Activated CD4-positive, alpha-beta T cell treated with anti-CD3 and anti-CD28 coated beads, Interleukin-2, amount 50 U/mL, for 4 hours (primary cell): ENCODE results near the gene ZFX.

ENCODE experiments used
- DNase-seq, 2 experiments: peaks; one replicate each; pipeline ENCODE4 v3.0.0-alpha.2; 2020

The ZFX gene

DNA sequence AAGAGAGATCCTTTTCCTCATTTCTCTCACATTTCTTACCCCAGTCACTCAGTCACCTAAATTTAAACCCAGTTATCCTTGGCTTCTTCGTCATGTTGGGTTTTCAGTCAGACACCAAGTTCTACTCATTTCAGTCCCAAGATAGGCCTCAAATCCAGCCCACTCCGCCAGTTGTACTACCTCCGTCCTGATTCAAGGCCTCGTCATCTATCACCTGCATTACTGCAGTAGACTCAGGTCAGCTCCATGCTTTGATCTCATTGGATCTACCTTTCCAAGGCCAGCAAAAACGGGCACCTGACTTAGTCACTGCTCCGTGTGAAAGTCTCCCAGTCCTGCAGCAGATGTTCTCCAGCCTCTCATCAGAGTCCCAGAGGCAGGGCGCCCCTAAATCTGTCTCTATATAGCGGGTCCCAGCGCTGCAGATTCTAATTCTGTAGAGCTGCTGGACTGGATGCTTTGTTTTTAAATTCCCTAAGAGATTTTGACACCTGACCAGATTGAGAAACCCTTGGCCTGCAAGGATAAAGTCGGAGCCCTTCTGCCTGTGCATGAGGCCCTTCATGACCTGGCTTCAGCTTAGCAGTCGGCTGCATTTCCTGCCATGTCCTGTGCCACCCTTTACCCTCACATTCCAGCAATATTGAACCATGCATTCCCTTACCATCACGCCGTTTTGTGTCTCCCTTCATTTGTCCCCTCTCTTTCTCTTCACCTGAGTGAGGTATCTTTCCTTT, 53.7 kb downstream of the ZFX start:
- DNase-seq = no peak

DNA sequence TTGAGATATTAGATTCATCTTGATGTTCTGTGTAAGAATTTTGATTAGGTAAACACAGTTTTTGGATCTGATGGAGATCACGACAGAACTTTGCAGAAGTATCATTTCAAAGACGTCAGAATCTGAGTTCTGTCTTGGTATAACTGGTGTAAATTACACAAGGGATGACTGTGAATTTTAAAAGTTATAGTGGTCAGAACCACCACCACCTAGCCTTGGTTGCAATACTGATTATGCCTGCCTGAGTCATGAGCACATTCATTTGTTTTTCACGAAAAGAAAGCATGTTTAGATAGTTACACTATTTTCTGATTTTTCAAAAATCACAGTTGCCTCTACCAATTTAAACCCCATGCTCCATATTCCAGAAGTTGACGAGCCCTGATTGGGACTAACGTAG, 54.8 kb downstream of the ZFX start:
- no peak for DNase-seq

DNA sequence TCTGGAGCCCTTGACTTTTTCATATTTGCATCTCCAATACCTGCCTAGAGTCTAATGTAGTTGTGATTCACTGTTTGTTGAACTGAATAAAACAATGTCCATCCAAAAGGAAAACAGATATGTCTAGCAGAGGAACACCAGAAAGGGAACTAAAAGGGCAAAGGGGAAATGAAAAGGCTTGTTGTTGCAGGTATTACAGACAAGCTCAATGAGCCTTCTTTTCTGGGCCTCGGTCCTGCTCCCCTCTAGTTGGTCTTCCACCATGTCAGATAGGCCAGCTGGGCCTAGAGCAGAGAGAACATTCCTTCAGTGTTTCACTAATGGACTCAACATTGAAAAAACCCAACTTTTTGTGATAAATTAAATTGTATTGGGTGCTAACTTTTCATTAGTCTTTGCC, 55.4 kb downstream of the ZFX start:
- DNase-seq = no peak

DNA sequence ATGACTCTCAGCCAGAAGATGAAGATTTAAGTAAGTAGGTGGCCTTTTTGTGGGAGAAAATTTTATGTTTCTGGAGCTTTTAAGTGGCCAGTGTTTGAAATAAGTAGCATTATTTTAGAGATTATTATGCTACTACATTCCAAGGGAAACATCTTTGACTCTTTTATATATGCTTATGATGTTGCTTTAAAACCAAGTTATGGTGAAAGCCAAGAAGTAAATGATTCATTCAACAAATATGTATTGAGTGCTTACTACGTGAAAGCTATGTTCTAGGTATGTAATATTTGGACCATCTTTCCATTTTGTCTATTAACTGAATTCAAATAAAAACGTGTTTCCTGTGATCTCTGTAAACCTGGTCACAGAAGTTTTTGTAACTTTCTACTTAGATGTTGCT, 58.3 kb downstream of the ZFX start:
- DNase-seq = no peak

DNA sequence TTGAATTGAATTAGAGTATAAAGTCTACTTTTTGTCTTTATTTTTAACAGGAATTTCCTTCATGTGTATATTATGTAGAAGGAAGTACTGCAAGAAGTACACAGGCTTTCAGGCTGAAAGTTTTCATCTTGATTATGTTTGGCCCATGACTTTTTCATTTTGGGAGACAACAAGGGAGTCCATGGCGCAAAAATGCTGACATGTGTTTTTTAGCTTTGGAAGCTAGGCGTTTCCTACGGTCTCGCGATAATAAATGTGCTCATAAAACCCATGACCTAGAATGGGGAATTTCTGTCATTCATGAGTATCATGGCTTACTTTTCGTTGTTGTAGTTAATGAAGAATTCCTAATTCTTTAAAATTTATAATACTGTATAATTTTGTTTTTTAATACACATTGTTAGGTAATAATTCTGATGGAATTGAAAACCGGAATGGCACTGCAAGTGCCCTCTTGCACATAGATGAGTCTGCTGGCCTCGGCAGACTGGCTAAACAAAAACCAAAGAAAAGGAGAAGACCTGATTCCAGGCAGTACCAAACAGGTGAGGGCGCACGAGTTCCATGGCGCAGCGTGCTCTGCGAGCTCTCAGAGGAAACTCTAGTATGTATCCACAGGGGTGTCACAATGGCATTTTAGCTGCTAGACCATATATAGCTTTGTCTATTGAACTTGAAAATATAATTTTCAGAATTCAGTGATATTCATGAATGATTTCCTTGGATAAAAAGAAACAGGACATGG, 59.1 kb downstream of the ZFX start:
- DNase-seq = no peak

DNA sequence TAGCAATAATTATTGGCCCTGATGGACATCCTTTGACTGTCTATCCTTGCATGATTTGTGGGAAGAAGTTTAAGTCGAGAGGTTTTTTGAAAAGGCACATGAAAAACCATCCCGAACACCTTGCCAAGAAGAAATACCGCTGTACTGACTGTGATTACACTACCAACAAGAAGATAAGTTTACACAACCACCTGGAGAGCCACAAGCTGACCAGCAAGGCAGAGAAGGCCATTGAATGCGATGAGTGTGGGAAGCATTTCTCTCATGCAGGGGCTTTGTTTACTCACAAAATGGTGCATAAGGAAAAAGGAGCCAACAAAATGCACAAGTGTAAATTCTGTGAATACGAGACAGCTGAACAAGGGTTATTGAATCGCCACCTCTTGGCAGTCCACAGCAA, 60.7 kb downstream of the ZFX start:
- DNase-seq = no peak

DNA sequence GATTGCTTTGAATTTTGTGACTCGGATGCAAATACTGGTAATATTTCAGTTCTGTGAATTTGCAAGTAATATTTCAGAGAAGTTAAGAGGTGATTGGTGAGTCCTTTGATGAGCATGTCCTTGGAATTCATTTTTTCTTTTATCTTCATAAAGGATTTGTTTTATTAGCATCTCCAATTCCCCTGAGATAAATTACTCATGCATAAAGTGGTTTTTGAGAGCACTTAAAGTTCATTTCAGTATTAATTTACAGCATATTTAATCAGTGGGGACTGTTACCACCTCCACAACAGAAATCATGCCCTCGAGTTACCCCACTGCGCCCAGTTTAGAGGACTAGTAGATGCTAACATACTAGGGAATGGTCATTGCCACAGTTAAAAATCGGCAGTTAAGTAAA, 65.0 kb downstream of the ZFX start:
- no peak for DNase-seq

DNA sequence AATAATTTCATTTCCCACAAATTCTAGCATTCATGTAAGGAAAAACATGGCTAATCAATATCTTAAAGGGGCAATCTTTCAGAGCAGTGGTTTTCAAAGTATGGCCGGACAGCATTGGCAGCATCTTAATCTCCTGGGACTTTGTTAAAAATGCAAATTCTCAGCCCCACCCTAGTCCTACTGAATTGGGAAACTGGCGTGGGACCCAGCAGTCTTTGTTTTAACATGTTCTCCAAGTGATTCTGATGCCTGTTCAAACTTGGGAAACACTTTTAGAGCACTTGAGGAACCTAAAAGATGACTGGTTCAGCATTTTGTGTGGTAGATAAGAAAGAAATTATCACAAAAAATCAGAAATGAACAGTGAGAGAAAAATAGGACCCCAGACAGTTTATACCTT, 65.7 kb downstream of the ZFX start:
- DNase-seq = no peak

DNA sequence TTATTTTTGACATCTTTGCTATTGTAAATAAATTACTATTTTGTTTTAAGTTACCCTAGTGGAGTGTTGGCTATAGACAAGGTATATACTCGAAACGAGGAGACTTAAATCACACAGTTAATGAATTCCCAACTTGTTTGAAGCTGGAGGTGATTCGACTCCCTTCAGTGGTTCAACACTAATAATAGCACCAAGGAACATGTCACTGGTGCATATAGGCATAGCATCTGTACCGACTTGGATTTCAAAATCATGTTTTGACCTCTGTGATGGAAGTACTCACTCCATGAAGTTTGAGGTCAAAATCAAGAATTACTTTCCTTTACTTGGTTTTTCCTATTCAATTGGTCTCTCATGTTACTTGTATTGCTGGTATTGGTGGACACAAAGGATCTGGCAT, 66.5 kb downstream of the ZFX start:
- no peak for DNase-seq

DNA sequence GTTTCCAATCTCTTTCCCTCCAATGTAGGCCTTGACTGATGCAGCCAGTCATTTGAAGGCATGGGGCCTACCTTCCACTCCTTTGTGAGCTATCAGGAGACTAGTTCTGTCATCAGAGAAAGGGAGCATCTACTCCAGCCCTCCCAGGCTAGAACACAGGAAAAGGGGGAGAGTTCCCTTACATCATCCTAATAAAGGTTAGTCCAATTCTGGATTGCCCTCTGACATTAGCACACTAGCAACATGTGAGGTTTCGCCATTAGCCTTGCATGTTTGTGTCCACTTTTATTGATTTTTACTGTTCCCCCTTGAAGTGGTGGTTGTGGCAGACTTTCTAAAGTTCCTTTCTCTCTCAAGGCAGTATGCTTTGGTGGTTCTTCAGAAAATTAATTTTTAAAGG, 67.3 kb downstream of the ZFX start:
- DNase-seq = no peak

DNA sequence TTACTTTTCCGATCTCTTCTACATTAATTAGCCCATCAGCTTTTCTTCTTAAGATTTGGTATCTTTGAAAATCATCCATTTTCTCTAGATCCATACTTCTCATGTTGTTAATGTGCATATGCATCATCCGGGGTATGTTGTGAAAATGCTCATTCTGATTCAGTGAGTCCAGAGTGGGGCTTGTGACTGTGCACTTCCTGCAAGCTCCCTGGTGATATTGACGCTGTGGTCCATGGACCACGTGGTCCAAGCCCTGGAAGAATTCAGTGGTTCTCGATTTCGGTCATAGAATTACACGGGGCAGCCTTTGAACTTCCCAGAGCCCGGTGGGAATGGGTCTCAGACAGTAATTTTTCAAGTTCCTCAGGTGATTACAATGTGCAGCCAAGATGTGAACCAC, 69.8 kb downstream of the ZFX start:
- no peak for DNase-seq

DNA sequence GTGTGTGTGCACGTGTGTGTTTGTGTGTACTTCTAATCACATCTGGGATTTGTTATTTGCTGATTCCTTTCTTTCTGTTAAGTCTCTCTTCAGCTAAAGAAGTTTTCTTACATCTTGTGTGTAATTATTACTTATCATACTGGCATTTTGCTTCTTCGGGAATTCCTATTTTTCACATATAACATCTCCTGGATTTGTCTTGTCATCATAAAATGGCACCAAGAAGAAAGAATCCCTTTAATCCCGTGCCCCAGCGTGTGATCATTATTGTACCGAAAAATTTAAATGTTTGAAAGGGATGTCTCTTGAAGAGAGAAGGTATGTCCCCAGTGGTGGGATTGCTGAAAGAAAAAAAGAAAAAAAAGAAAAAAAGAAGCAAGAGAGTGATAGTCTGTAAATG, 72.3 kb downstream of the ZFX start:
- DNase-seq = no peak

DNA sequence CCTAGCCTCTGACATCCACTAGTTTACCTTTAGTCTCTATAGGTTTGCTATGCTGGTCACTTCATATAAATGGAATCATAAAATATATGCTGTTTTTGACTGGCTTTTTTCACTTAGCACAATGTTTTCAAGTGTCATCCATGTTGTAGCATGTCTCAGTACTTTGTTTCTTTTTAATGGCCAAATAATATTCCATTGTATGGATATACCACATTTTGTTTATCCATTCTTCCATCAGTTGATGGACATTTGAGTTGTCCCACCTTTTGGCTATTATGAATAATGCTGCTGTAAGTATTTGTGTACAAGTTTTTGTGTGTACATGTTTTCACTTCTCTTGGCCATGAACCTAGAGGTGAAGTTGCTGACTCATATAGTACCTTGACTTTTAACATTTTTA, 75.7 kb downstream of the ZFX start:
- DNase-seq = no peak

DNA sequence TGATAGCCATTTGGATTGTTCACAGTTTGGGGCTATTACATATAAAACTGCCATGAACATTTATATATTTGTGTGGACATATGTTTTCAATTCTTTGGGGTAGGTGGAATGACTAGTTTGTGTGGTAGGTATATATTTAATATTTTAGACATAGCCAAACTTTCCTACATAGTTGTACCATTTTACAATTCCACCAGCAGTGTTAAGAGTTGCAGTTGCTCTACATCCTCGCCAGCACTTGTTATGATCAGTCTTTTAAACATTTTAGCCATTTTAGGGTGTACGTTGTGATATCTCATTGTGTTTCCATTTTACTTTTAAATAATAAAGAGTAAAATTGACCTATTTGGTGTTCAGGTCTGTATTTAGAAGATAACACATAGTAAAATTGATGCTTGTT, 76.6 kb downstream of the ZFX start:
- no peak for DNase-seq

DNA sequence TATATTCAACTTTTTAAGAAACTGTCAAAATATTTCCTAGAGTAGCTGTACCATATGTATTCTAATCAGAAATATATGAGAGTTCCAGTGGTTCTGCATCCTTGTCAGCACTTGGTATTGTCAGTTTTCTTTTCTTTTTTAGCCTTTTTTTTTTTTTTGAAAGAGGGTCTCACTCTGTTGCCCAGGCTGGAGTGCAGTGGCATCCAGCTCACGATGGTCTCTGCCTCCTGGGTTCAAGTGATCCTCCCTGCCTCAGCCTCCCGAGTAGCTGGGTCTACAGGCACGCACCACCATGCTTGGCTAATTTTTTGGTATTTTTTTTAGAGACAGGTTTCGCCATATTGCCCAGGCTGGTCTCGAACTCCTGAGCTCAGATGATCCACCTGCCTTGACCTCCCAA, 79.1 kb downstream of the ZFX start:
- no peak for DNase-seq

DNA sequence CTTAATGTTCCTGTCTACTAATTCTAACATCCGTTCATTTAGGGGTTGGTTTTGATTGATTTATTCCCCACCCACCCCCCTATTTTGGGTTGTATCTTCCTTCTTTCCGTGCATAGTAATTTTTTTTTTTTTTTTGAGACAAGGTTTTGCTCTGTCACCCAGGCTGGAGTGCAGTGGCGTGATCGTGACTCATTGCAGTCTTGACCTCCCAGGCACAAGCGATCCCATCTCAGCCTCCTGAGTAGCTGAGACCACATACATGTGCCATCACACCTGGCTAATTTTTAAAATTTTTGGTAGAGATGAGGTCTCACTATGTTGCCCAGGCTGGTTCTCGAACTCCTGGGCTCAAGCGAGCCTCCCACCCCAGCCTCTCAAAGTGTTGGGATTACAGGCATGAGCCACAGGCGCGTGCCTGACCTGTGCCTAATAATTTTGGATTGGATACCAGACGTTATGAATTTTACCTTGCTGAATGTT, 79.9 kb downstream of the ZFX start:
- DNase-seq = no peak

DNA sequence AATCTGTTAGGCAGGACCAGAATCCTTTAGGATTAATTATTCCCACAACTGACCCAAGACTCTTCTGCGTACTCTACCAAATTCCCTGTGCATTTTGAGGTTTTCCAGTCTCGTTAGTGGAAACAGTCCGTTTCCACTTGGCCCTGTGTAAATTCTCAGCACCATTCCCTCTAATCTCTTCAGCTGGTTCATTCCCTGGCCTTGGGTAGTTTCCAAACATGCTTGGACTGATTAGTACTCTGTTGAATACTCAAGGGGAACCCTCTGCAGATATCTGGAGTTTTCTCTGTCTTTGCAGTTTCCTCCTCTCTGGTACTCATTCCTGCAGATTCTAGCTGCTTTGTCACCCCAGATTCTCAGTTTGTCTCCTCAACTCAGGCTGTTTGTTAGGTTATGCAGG, 80.4 kb downstream of the ZFX start:
- DNase-seq = no peak

DNA sequence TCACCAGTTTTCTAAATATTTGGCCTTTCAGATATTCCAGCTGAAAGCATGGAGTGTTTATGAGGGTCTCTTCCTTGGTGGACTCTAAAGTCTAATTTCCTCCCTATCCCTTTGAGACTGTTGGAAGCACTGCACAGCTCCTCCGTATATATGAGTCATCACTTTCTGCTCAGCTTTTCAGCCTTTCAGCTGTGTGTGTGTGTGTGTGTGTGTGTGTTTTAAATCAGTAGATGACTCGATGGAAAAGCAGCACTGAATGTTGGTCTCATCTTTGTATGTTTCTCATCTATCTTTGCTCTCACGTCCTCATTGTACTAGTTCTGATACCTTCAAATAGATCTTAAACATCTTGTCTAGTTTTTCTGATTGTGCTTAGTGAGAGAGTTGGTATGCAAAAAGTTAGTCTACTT, 81.6 kb downstream of the ZFX start:
- no peak for DNase-seq

DNA sequence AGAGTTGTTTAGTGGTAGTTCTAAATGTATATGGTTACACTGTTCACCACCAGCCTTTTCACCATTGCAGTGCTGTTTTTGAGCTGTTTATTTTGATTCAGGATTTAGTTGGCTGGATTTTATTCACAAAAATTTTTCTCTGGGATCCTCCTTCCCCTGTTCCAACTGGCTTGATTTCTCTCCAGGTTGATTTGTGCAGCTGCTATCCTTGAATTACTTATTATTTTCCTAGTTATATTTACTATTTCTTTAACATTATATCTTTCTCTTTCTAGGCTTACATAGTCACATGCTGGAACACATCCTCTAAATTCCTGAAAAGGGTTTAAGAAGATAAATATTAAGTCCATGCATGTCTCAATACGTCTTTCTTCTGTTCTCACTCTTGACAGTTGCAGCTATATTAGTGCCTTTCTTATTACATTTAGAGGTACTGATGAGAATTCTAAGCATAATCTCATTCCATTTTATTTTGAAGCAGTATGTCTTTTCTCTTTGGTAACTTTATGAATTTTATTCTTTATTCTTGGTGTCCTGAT, 82.2 kb downstream of the ZFX start:
- no peak for DNase-seq

DNA sequence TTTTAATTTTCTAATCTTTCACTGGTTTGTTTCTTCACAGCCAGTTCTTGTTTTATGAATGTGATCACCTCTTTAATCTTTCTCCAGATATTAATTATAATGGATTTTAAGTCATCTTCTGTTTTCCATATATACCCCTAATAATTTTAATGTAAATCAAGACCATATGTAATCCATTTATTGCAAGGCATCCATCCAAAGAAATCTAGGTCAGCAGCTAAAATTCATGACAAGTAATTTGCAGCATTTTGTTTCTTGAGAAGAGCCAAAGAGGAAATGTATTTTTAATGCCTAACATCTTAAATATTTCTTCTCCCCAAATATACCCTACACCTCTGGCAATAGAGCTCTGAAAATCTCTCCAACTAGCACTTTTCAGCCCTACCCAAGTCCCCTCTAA, 83.3 kb downstream of the ZFX start:
- DNase-seq = no peak

DNA sequence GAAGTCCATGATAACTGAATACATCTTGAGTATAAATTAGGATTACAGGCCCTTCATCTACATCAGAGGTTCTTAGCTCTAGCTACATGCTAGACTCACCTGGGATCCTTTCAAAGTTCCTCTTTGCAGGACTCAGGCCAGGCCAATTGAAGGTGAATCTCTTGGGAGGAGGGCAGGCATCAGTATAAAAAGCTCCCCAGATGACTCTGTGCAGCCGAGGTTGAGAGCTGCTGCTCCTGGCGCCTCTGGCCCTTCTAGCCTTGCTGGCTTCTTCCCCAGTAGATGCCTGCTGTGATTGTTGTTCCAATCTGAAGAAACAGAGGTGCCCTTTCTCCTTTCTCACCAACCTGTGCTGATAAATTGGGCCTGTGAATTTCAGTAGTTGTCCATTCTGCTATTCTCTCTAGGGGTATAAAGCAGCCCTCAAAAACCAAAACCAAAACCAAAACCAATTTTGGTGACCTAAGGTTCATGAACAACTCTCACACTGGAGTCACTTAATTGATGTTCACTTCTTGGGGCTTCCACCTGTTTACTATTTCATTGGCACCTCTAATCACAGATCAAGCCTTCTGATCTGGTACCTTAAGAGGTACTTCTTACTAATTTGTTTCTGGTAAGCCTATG, 85.7 kb downstream of the ZFX start:
- no peak for DNase-seq

DNA sequence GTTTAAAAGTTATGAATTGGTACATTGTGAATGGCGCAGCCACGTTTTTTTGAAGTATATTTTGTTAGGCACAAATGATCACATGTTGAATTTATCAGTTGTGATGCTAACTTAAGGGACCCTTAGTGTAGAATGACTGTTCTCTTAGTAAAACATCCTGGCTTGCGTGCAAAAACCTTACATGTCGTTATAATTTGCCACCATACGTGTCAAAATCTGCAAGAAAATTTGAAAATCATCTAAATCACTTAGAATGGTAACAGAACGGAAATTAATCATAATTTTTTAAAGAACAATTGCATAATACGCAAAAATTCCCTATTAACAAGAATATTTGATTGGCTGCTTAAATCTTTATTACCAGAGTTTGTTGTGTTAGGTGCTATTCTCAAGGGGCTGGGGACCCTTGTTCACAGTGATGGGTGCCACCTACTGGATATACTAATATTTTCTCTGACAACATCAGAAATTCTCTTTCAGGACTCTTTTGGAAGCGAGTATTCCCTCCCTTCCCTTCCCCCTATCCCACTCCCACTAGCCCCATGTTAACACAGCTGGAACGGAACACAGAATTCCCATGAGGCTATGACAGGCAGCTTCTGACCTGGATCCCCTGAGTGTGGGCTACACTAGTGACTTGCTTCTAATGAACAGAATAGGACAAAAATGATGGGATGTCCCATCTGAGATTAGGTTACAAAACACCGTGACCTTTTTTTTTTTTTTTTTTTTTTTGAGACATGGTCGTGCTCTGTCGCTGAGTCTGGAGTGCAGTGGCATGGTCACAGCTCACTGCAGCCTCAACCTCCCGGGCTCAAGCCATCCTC, 92.5 kb downstream of the ZFX start:
- DNase-seq = no peak

DNA sequence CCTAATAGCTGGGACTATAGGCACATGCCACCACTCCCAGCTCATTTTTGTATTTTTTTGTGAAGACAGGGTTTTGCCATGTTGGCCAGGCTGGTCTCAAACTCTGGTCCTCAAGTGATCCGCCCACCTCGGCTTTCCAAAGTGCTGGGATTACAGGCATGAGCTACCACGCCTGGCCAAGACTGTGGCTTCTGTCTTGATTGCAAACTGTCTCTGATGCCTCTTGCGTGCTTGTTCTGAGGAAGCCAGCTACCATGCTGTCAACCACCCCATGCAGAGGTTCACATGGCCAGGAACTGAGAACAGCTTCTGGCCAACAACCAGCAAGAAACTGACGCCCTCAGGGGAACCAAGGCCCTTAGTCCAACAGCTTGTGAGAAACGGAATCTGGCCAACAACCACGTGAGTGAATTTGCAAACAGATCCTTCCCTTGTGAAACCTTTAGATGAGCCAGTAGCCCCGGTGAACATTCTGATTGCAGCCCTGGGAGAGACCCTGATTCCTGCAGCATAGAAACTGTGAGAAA, 93.2 kb downstream of the ZFX start:
- no peak for DNase-seq
